ENCODE measurements around the gene PXDN. TPM values are rescaled to one million over a fixed set of nuclear protein-coding genes. Genes with fewer than 3 reads are reported as not detected.

Gene PXDN
- total RNA-seq, 4 donors from 2014 or later = 26.6 to 254 (median 59.8) TPM

DNA sequence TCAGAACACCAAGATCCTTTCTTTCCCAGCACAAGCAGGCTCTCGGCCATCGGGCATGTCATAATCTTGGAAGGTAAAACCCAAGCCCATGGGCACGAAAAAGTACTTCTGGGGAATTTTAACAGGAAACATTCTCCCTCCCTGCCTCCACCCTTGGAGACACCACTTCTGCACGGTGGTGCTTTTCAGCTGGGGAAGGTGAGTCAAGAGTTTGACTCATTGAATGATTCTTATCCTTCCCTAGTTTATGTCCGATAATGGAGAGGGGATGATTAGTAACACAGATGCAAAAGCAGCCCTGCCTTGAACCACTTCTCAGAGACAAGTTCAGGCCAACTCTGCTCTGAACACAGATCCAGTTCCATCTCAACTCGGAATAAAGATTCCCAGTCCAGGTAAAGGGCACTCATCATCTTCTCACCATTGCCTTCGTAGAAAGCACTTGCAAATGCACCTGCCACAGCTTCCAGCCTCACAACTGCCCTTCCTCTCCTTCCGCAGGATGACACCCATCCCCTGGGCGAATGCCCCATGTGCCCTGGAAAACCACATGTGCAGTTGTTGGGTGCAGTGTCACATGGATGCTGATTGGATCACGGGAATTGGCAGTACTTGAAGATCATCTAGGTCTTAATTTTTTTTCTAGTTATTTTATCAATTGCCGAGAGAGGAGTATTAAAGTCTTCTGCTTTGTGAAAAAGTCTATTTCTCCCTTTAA is 136.2 kb downstream of the PXDN start:
- no peaks in the 10 kb centered on the region for H3K9me3 ChIP-seq
- TF ChIP-seq CTCF (IDR thresholded peaks at IDR 0.05) (no peak), POLR2A (IDR thresholded peaks at IDR 0.05) (no peak)
- no peak for DNase-seq
- intact Hi-C loops (cut with DNase I; ENCODE audit: low total_unique reads) = no loop called here
- H3K27me3 ChIP-seq = no peaks in the 10 kb centered on the region
- H3K4me3 ChIP-seq = no peak overlapping the region
- H3K4me1 ChIP-seq = no peaks in the 10 kb centered on the region
- H3K36me3 ChIP-seq = no peaks in the 10 kb centered on the region
- no peak overlapping the region for H3K27ac ChIP-seq

- Histone ChIP-seq H3K4me3 (no peak overlapping the region), H3K36me3 (no peaks in the 10 kb centered on the region), H3K27me3 (no peaks in the 10 kb centered on the region), H3K27ac (no peak overlapping the region), H3K4me1 (no peaks in the 10 kb centered on the region), H3K9me3 (no peaks in the 10 kb centered on the region)
- intact Hi-C loops (cut with DNase I; ENCODE audit: low total_unique reads) = no loop called here
- no peak for DNase-seq
- no peak for TF ChIP-seq POLR2A (IDR thresholded peaks at IDR 0.05)
- no peak for TF ChIP-seq CTCF (IDR thresholded peaks at IDR 0.05)
Observed at GRCh38 chr2:1607236-1607920, 136.9 kb downstream of the PXDN start.

- Histone ChIP-seq H3K27me3 (no peaks in the 10 kb centered on the region), H3K4me1 (no peaks in the 10 kb centered on the region), H3K4me3 (no peak overlapping the region), H3K36me3 (no peaks in the 10 kb centered on the region), H3K9me3 (no peaks in the 10 kb centered on the region), H3K27ac (no peak overlapping the region)
- intact Hi-C loops (cut with DNase I; ENCODE audit: low total_unique reads) = no loop called here
- TF ChIP-seq POLR2A (IDR thresholded peaks at IDR 0.05) (no peak), CTCF (IDR thresholded peaks at IDR 0.05) (no peak)
- DNase-seq = no peak
Observed at GRCh38 chr2:1606421-1607235, 137.7 kb downstream of the PXDN start.

DNA sequence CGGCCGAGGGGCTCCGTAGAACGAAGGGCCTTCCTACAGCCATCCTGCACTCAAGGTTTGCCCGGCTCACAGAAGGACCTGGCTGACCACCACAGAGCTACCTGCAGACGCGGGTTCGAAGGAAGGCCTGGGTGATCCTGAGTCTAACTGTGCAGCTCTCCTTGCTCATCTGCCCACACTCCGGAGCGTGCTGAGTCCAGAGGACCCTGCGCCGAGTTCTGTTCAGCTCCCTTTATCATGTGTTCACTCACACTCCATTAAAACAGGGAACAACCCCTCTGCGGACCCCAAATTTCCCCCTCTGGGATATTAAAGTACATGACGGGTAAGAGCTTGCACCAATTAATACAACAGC is 138.3 kb downstream of the PXDN start:
- no peak overlapping the region for H3K4me3 ChIP-seq
- no peak for DNase-seq
- no peaks in the 10 kb centered on the region for H3K4me1 ChIP-seq
- H3K9me3 ChIP-seq = no peaks in the 10 kb centered on the region
- no peaks in the 10 kb centered on the region for H3K36me3 ChIP-seq
- TF ChIP-seq CTCF (IDR thresholded peaks at IDR 0.05) (no peak), POLR2A (IDR thresholded peaks at IDR 0.05) (no peak)
- no peak overlapping the region for H3K27ac ChIP-seq
- intact Hi-C loops (cut with DNase I; ENCODE audit: low total_unique reads) = no loop called here
- no peaks in the 10 kb centered on the region for H3K27me3 ChIP-seq
